H9 (cell line): ENCODE measurements around the gene ZFP42. TPM values are rescaled to one million over a fixed set of nuclear protein-coding genes. Genes with fewer than 3 reads are reported as not detected.

Experiments used
- DNase-seq: peaks from one replicate; pipeline ENCODE4 v3.0.0-alpha.2; 2017
- H2AFZ ChIP-seq: one replicate; pipeline ENCODE4 v1.6.1; 2013; ENCODE audit warnings: mild to moderate bottlenecking, low read length, control low read depth, moderate library complexity
- H2AK5ac ChIP-seq: 2 replicates; pipeline ENCODE4 v1.6.1; 2013; ENCODE audit warnings: low read length, control low read depth, mixed read lengths; ENCODE audit not compliant: insufficient read length
- H2BK120ac ChIP-seq: one replicate; pipeline ENCODE4 v1.6.1; 2013; ENCODE audit warnings: low read depth, mild to moderate bottlenecking, low read length, control low read depth, inconsistent platforms; ENCODE audit not compliant: poor library complexity, severe bottlenecking
- H2BK12ac ChIP-seq: 2 replicates; pipeline ENCODE4 v1.6.1; 2013; ENCODE audit warnings: low read length, control low read depth, mixed read lengths, low read depth; ENCODE audit not compliant: insufficient read length
- H2BK15ac ChIP-seq: 2 replicates; pipeline ENCODE4 v1.6.1; 2013; ENCODE audit warnings: low read depth, low read length, control low read depth
- H2BK20ac ChIP-seq: one replicate; pipeline ENCODE4 v1.6.1; 2013; ENCODE audit warnings: low read depth, mild to moderate bottlenecking, low read length, control low read depth, inconsistent platforms; ENCODE audit not compliant: poor library complexity, severe bottlenecking
- H2BK5ac ChIP-seq: 2 replicates; pipeline ENCODE4 v1.6.1; 2013; ENCODE audit warnings: low read length, control low read depth, mixed read lengths; ENCODE audit not compliant: insufficient read length
- H3K14ac ChIP-seq: 2 replicates; pipeline ENCODE4 v1.6.1; 2013; ENCODE audit warnings: low read length, control low read depth; ENCODE audit not compliant: insufficient read depth
- H3K18ac ChIP-seq: 2 replicates; pipeline ENCODE4 v1.6.1; 2013; ENCODE audit warnings: low read depth, mild to moderate bottlenecking, mixed read lengths, low read length, control low read depth; ENCODE audit not compliant: insufficient read length
- H3K23ac ChIP-seq: 2 replicates; pipeline ENCODE4 v1.6.1; 2013; ENCODE audit warnings: low read length, control low read depth, mixed read lengths, low read depth; ENCODE audit not compliant: insufficient read length
- H3K23me2 ChIP-seq: 2 replicates; pipeline ENCODE4 v1.6.1; 2013; ENCODE audit warnings: low read depth, mild to moderate bottlenecking, mixed read lengths, low read length, control low read depth; ENCODE audit not compliant: insufficient read length, poor library complexity, severe bottlenecking
- H3K27ac ChIP-seq: 2 replicates; pipeline ENCODE4 v1.5.1; 2013; ENCODE audit warnings: low read length, control low read depth, mixed read lengths, low read depth; ENCODE audit not compliant: insufficient read length
- H3K27me3 ChIP-seq: 2 replicates; pipeline ENCODE4 v1.6.1; 2013; ENCODE audit warnings: low read length, control low read depth, inconsistent platforms; ENCODE audit not compliant: insufficient read depth
- H3K4ac ChIP-seq: 2 replicates; pipeline ENCODE4 v1.6.1; 2013; ENCODE audit warnings: low read depth, mild to moderate bottlenecking, control low read depth, inconsistent platforms, low read length, moderate library complexity
- H3K4me1 ChIP-seq: 2 replicates; pipeline ENCODE4 v1.6.1; 2013; ENCODE audit warnings: low read length, control low read depth, inconsistent platforms; ENCODE audit not compliant: insufficient read depth
- H3K4me2 ChIP-seq: 2 replicates; pipeline ENCODE4 v1.6.1; 2013; ENCODE audit warnings: low read length, control low read depth, mixed read lengths; ENCODE audit not compliant: insufficient read length, insufficient read depth
- H3K56ac ChIP-seq: 2 replicates; pipeline ENCODE4 v1.6.1; 2013; ENCODE audit warnings: low read depth, mild to moderate bottlenecking, mixed read lengths, low read length, control low read depth; ENCODE audit not compliant: insufficient read length
- H3K79me1 ChIP-seq: 2 replicates; pipeline ENCODE4 v1.6.1; 2013; ENCODE audit warnings: low read depth, mild to moderate bottlenecking, moderate library complexity, low read length, control low read depth, inconsistent platforms; ENCODE audit not compliant: insufficient read depth, poor library complexity, severe bottlenecking
- H3K79me2 ChIP-seq: 2 replicates; pipeline ENCODE4 v1.6.1; 2013; ENCODE audit warnings: low read length, control low read depth, inconsistent platforms; ENCODE audit not compliant: insufficient read depth
- H3K9ac ChIP-seq: 2 replicates; pipeline ENCODE4 v1.6.1; 2013; ENCODE audit warnings: low read length, control low read depth, mixed read lengths; ENCODE audit not compliant: insufficient read length; ENCODE audit errors: extremely low read depth
- H3K9me3 ChIP-seq: one replicate; pipeline ENCODE4 v1.6.1; 2013; ENCODE audit warnings: low read depth, low read length, inconsistent platforms; ENCODE audit not compliant: control insufficient read depth
- H3T11ph ChIP-seq: one replicate; pipeline ENCODE4 v1.6.1; 2013; ENCODE audit warnings: mild to moderate bottlenecking, low read length, control low read depth, inconsistent platforms
- H4K20me1 ChIP-seq: one replicate; pipeline ENCODE4 v1.6.1; 2013; ENCODE audit not compliant: control insufficient read depth, insufficient read length, insufficient read depth
- H4K5ac ChIP-seq: 2 replicates; pipeline ENCODE4 v1.6.1; 2013; ENCODE audit warnings: low read depth, mild to moderate bottlenecking, mixed read lengths, low read length, control low read depth; ENCODE audit not compliant: insufficient read length
- H4K8ac ChIP-seq: replicated peaks from 2 replicates; pipeline ENCODE4 v1.6.1; 2013; ENCODE audit warnings: low read length, control low read depth, mixed read lengths, low read depth; ENCODE audit not compliant: insufficient read length
- H4K91ac ChIP-seq: 2 replicates; pipeline ENCODE4 v1.6.1; 2013; ENCODE audit warnings: low read depth, mild to moderate bottlenecking, moderate library complexity, mixed read lengths, low read length, control low read depth; ENCODE audit not compliant: insufficient read length
- H3K27ac Mint-ChIP-seq, 3 experiments: 2 replicates in 2 of 3; 3 replicates in 1 of 3; pipeline ENCODE4 v1.8.0; 2020 to 2021; ENCODE audit warnings: mixed read lengths in 3 of 3, mild to moderate bottlenecking in 1 of 3, moderate library complexity in 1 of 3
- H3K27me3 Mint-ChIP-seq: 2 replicates; pipeline ENCODE4 v1.8.0; 2021; ENCODE audit warnings: low read depth, mild to moderate bottlenecking, moderate library complexity, mixed read lengths
- H3K36me3 Mint-ChIP-seq, 3 experiments: 2 replicates in 2 of 3; 3 replicates in 1 of 3; pipeline ENCODE4 v1.8.0; 2020 to 2021; ENCODE audit warnings: low read depth in 3 of 3, mixed read lengths in 3 of 3; ENCODE audit not compliant: insufficient read depth in 1 of 3
- H3K4me1 Mint-ChIP-seq, 2 experiments: 2 replicates each; pipeline ENCODE4 v1.8.0; 2020; ENCODE audit warnings: mixed read lengths in 2 of 2
- H3K4me3 Mint-ChIP-seq, 2 experiments: 2 replicates in 1 of 2; 3 replicates in 1 of 2; pipeline ENCODE4 v1.8.0; 2020 to 2021; ENCODE audit warnings: mild to moderate bottlenecking in 2 of 2, mixed read lengths in 2 of 2, moderate library complexity in 1 of 2
- H3K9me3 Mint-ChIP-seq, 2 experiments: 2 replicates in 1 of 2; 3 replicates in 1 of 2; pipeline ENCODE4 v1.8.0; 2020; ENCODE audit warnings: mild to moderate bottlenecking in 2 of 2, mixed read lengths in 2 of 2, moderate library complexity in 1 of 2
- WGBS: extraction: QIAGEN DNeasy Blood & Tissue Kit; methylation state at CpG from one replicate; pipeline ENCODE4 v1.1.7; 2013; ENCODE audit warnings: missing lambda C conversion rate, low lambda C conversion rate, mixed read lengths; ENCODE audit not compliant: insufficient read length; ENCODE audit errors: extremely low coverage; 5-methylcytosine and 5-hydroxymethylcytosine counted together
- total RNA-seq: library from RNA; stranded (reverse); gene quantifications from 2 replicates; pipeline ENCODE4 v1.2.1, GENCODE V29; 2021
- TF ChIP-seq, protein P1 (sequence below): fragments of 200-600 bp; sonication (generic); conservative IDR thresholded peaks from 3 replicates; pipeline ENCODE4 v1.8.0; 2021; ENCODE audit warnings: antibody characterized with exemption, mild to moderate bottlenecking

Gene ZFP42
- total RNA-seq, 1 experiment from 2014 or later: 193 TPM

- no peak overlapping the region for H3K14ac ChIP-seq
- no peaks in the 10 kb centered on the region for H3K79me2 ChIP-seq
- Mint-ChIP-seq H3K27ac (peak overlapping the region in 2 of 3 experiments; percentile 48 to 89; a peak in 2 of 7 replicates), H3K4me3 (no peak overlapping the region), H3K36me3 (peaks cover 0 to 6% (median 0%) of the 10 kb centered on the region in 3 experiments; a peak in 1 of 7 replicates), H3K27me3 (no peaks in the 10 kb centered on the region), H3K9me3 (peaks cover 1 to 4% of the 10 kb centered on the region in 2 experiments; a peak in 2 of 5 replicates), H3K4me1 (peaks cover 35% of the 10 kb centered on the region in 2 experiments)
- H2AK5ac ChIP-seq: no peak overlapping the region
- no peak overlapping the region for H2AFZ ChIP-seq
- no peak overlapping the region for H3K4ac ChIP-seq
- H3K23me2 ChIP-seq: no peaks in the 10 kb centered on the region
- no peak overlapping the region for H3K9ac ChIP-seq
- no peaks in the 10 kb centered on the region for H4K20me1 ChIP-seq
- no peak overlapping the region for H2BK120ac ChIP-seq
- H3K4me2 ChIP-seq: no peak overlapping the region
- H4K91ac ChIP-seq: no peak overlapping the region
- H3K4me1 ChIP-seq: peaks cover 5% of the 10 kb centered on the region
- peak; percentile 60 for DNase-seq
- no peaks in the 10 kb centered on the region for H3K27me3 ChIP-seq
- H3K56ac ChIP-seq: no peak overlapping the region
- no peak overlapping the region for H2BK15ac ChIP-seq
- H3K9me3 ChIP-seq: no peaks in the 10 kb centered on the region
- no peak overlapping the region for H3K27ac ChIP-seq
- H3K18ac ChIP-seq: no peak overlapping the region
- H3K79me1 ChIP-seq: no peaks in the 10 kb centered on the region
- TF ChIP-seq, protein P1, sequence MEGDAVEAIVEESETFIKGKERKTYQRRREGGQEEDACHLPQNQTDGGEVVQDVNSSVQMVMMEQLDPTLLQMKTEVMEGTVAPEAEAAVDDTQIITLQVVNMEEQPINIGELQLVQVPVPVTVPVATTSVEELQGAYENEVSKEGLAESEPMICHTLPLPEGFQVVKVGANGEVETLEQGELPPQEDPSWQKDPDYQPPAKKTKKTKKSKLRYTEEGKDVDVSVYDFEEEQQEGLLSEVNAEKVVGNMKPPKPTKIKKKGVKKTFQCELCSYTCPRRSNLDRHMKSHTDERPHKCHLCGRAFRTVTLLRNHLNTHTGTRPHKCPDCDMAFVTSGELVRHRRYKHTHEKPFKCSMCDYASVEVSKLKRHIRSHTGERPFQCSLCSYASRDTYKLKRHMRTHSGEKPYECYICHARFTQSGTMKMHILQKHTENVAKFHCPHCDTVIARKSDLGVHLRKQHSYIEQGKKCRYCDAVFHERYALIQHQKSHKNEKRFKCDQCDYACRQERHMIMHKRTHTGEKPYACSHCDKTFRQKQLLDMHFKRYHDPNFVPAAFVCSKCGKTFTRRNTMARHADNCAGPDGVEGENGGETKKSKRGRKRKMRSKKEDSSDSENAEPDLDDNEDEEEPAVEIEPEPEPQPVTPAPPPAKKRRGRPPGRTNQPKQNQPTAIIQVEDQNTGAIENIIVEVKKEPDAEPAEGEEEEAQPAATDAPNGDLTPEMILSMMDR: no peak
- H4K5ac ChIP-seq: no peak overlapping the region
- no peak overlapping the region for H4K8ac ChIP-seq
- H2BK20ac ChIP-seq: no peak overlapping the region
- no CpG with 5 or more reads among the region's 6 CpGs for WGBS
- H2BK12ac ChIP-seq: no peak overlapping the region
- H3T11ph ChIP-seq: no peak overlapping the region
- H3K23ac ChIP-seq: no peak overlapping the region
- H2BK5ac ChIP-seq: no peak overlapping the region
Observed at GRCh38 chr4:188023682-188024081, 28.1 kb downstream of the ZFP42 start.
